GM18511 (cell line): ENCODE data around the gene MPPED1.

Experiments
- ATAC-seq: cut with Tn5 transposase; IDR thresholded peaks from one replicate; pipeline ENCODE4 v1.9.1; 2021; ENCODE audit warnings: mild to moderate bottlenecking, moderate library complexity; ENCODE audit not compliant: unreplicated experiment

MPPED1 gene

DNA sequence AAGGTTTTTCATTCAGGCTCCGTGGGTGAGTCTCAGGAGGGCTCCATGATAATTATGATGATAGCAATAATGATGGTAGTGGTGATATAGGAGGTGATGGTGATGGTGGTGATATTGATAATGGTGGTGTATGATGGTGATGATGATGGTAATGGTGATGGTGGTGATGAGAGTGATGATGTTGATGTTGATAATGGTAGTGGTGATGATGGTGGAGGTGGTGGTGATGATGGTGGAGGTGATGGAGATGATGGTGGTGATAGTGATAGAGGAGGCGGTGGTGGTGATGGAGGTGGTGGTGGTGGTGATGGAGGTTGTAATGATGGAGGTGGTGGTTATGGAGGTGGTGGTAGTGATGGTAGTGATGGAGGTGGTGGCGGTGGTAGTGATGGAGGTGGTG, 79.4 kb downstream of the MPPED1 start:
- ATAC-seq, result no peak

DNA sequence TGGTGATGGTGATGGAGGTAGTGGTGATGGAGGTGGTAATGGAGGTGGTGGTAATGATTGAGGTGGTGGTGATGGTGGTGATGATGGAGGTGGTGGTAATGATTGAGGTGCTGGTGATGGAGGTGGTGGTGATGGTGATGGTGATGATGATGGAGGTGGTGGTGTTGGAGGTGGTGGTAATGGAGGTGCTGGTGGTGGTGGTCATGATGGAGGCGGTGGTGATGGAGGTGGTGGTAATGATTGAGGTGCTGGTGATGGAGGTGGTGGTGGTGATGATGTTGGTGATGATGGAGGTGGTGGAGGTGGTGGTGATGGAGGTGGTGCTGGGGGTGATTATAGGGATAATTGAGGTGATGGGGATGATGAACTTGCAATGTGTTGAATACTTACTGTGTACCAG, 79.9 kb downstream of the MPPED1 start:
- ATAC-seq, result no peak

DNA sequence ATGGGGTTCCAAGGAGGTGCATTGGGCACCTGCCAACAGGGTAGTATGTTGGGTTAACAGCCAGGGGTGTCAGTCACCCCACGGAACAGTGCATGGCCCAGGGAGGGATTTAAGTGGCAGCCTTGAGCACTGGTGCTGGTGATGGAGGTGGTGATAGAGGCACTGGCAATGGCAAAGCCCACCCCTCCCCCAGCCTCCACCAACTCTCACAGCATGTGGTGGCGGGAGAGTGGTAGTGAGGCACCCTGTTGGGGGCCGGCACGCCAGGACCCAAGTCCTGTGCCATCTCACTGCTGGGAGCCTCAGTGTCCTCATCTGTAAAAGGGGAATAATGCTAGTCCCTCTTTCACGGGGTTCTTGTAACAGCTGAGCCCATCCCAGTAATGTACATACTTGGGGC, 81.5 kb downstream of the MPPED1 start:
- no peak for ATAC-seq

DNA sequence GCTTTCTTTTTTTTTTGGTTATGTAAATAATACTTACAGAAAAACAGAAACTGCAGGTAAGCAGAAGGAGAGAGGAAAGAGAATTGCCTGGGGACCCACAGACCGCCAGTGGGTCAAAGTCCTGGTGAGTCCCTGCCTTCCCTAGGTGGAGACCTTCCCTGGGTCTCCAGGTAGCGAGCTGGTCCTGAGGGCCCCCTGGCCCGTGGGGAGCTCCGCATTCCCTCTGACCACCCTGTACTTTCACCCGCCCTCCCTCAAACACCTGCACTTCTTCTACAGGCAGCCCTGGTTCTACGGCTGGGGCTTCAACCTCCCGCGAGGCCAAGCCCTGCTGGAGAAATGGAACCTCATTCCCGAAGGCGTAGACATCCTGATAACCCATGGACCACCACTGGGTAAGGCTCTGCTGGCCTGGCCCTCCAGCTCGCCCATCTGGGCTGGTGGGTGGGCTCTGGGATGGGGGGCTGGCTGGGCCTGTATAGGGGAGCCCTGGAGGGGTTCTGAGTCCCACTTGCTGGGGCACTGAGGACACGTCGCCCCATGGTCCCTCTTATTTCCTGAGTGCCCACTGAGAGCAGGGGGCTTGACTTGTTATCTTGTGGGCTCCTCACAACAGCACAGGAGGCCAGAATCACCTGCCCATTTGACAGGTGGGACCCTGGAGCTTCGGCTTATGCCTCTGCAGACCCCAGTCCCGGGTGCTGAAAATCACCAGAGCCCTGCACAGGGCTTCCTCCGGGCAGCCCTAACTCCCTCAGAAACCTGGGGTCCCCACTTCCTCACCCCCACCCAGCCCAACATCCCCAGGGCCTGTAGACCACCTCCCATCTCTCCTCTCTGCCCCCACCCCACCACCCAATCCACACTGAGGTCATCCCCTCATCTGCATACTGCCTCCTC, 86.4 kb downstream of the MPPED1 start:
- ATAC-seq, result no peak

DNA sequence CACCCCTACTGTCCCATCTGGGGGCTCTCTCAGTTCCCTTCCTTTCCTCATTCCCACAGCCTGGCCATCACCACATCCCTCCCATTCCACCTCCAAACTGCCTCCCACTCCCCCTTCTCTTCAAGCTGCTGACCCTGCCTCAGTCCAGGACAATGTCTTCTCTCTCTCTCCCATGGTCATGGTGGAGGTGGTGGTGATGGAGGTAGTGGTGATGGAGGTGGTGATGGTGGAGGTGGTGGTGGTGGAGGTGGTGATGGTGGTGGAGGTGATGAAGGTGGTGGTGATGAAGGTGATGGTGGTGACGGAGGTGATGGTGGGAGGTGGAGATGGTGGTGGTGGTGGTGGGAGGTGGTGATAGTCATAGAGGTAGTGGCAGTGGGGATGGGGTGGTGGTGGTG, 87.0 kb downstream of the MPPED1 start:
- no peak for ATAC-seq

DNA sequence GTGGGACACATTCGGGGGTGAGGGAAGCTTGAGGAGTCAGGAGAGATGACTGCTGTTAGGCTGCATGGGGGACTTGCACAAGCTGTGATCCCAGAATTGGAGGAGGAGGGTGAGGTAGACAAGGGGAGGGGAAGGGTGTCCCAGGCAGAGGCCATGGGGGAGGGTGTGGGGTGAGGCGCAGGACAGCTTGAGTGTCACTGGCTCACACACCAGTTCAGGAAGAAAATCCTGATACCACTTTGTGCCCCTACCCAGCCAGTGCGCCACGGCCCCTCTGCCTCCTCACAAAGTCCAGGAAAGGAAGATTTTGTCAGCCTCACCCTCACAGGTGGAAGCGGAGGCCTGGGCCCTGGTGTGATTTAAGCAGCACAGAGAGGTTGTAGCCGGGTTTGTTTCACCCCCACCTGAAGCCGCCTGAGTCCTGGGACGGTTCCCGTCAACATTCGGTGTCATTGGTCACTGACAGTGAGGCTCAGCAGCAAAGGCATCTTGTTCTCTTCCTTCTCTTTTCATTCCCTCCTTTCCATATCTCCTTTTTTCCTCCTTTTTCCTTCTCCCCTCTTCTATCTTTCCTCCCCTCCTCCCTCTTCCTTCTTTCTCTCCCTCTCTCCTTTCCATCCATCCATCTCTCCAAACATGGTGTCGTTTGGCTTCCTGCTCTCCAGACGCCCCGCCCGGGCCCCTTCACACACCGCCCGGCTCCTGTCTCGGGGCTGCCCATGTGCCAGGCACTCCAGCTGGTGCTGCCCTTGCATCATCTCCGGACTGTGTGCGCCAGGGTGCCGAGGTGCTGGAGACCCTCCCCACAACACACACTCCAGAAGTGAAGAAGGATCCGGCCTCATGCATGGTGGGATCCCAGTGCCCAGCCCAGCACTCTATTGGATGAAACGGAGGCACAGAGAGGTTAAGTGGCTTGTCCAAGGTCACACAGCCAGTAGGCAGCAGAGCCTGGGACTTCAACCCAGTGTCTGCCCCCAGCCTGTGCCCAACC, 89.3 kb downstream of the MPPED1 start:
- ATAC-seq, result no peak

DNA sequence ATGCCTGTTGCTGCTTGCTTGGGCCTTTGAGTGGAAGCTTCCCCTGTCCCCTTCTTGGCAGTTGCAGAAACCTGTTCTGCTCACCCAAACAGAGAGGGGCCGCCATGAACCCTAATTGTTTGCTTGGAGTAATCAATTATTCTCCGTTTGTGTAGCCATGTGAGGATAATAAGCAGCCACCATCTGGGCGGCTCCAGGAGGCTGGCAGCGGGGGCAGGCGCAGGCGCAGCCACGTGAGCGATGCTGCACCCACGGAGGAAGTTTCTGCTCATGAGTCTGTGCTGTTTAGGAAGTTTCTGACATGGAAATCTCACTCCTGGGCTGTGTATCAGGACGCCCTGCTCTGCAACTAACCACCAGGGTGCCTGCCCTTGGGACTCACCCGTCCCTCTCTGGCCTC, 90.1 kb downstream of the MPPED1 start:
- ATAC-seq, result no peak

DNA sequence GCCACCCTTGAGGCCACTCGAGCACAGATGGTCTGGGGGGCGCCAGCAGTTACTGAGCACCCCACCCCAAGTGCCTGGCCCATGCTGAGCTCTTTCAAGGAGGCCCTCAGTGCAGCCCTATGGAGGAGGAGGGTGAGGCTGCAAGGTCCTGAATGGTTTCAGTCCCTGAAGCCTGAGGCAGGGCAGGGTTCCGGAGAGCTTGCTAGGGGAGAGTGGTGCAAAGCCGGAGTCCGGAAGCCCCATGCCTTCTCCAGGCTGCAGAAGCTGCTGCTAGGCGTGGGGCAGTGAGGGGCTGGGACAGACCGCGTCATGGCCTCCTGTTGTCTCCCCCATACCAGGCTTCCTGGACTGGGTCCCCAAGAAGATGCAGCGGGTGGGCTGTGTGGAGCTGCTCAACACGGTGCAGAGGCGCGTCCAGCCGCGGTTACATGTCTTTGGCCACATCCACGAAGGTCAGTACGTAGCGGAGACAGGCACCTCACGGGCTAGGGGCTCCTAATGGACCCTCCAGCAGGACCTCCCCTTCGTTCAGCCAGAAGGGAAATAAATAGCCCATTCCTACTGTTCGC, 90.6 kb downstream of the MPPED1 start:
- ATAC-seq, result no peak

DNA sequence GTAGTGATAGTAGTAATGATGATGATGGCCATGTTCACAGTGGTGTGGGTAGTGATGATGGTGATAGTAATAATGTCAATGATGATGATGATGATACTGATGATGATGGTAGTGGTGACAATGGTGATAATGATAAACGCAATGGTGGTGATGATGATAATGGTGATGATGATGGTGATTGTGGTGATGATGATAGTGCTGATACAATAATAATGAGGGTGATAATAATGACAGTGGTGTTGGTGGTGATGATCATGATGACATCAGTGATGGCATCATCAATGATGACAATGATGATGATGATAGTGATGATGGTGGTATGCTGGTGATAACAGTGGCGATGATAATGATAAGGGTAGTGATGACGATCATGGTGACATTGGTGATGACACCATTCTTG, 92.3 kb downstream of the MPPED1 start:
- no peak for ATAC-seq

DNA sequence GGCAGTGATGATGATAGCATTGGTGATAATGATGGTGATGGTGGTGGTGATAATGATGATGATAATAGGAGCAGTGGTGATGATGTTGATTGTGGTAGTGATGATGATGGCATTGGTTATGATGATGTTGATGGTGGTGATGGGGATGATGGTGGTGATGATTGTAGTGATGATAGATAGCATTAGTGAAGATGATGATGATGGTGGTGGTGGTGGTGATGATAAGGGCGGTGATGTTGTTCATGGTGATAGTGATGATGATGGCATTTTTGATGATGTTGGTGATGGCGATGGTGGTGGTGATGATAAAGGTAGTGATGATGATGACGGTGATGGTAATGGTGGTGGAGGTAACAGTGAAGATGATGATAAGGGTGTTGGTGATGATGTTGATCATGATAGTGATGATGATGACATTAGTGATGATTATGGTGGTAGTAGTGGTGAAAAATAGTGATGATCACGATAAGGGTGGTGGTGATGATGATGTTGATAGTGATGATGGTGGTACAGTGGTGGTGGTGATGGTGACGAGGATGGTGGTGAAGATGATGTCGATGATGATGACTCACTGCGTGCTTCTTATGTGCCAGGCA, 93.0 kb downstream of the MPPED1 start:
- no peak for ATAC-seq

DNA sequence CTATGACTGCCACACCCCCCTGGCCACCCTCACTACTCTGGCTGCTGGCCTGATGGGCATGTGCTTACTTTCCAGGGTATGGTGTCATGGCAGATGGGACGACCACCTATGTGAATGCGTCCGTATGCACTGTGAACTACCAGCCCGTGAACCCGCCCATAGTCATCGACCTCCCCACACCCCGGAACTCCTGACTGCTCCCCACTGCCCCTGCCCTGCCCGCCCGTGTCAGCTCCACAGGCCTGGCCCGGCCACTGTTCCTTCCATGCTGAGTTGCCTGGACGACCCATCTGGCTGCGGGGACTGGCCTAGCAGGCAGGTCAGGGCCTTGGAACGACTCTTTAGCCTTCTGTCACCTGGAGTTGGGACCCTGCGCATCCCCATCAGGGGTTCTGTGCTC, 93.6 kb downstream of the MPPED1 start:
- ATAC-seq, result no peak

DNA sequence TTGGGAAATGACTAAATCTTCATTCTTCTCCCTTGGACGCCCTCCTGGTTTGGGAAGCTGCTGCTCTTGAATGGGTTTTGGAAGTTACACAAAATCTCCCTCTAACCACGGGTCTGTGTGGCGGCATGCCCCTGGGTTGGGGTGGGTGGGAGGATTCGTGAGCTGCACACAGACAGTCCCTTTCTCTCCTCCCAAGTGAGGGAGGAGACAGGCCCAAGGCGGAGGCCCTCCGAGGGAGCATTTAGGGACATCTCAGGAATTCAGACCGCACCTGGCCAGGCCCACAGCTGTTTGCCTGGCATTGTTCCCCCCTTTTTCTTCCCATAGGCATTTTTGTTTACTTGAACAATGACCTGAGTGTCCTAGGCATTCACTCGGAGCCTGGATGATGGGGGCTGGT, 94.1 kb downstream of the MPPED1 start:
- no peak for ATAC-seq

DNA sequence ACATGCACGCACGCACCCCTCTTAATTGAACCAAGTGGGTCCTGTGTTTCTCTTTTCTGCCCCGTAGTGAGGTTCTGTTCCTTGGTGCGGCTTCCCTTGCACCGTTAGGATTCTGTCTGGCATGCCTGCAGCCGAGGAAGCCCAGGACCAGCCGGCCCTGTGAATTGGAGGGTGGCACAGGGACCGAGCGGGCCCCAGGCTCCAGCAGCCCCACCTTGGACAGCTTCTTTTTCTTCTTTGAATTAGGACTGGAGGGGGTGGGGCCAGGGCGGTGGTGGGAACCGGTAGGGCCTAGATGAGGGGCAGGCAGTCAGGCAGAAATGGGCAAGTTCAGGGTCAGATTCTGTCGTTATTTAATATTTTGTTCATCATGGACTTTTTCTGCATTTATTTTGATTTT, 94.7 kb downstream of the MPPED1 start:
- ATAC-seq, result no peak

DNA sequence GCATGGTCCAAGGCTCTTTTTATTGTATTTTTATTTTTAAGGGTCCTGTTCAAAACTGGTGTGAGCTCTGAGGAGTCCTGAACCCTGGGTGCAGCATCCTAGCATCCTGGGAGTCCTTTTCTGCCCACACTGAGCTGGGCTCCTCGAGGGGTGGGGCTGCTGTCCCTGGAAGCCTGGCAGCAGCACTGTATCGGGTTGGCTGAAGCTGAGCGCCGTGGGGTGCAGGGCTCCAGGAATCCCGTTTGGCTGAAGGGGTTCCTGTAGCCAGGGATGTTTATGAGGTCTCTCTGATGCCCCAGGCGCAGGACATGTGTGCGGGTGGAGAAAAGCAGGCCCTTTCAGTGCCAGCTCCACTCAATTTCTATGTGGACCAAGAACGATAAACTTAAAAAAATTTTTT, 95.4 kb downstream of the MPPED1 start:
- ATAC-seq, result no peak

DNA sequence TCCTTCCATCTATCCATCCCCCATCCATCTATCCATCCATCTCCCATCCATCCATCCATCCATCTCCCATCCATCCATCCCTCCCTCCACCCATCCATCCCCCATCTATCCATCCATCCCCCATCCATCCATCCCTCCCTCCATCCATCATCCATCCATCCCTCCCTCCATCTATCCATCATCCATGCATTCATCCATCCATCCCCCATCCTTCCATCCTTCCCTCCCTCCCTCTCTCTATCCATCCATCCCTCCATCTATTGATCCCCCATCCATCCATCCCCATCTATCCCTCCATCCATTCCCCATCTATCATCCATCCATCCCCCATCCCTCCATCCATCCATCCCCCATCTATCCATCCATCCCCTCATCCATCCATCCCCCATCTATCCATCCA, 96.7 kb downstream of the MPPED1 start:
- ATAC-seq, result no peak

DNA sequence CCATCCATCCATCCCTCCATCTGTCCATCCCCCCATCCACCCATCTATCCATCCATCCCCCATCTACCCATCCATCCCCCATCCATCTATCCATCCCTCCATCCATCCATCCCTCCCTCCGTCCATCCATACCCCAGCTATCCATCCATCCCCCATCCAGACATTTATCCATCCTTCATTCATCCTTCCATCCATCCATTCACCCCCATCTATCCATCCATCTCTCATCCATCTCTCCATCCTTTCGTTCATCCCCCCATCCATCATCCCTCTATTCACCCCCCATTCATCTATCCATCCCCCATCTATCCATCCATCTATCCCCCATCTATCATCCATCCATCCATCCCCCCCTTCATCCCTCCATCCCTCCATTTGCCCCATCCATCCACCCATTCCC, 97.5 kb downstream of the MPPED1 start:
- no peak for ATAC-seq

DNA sequence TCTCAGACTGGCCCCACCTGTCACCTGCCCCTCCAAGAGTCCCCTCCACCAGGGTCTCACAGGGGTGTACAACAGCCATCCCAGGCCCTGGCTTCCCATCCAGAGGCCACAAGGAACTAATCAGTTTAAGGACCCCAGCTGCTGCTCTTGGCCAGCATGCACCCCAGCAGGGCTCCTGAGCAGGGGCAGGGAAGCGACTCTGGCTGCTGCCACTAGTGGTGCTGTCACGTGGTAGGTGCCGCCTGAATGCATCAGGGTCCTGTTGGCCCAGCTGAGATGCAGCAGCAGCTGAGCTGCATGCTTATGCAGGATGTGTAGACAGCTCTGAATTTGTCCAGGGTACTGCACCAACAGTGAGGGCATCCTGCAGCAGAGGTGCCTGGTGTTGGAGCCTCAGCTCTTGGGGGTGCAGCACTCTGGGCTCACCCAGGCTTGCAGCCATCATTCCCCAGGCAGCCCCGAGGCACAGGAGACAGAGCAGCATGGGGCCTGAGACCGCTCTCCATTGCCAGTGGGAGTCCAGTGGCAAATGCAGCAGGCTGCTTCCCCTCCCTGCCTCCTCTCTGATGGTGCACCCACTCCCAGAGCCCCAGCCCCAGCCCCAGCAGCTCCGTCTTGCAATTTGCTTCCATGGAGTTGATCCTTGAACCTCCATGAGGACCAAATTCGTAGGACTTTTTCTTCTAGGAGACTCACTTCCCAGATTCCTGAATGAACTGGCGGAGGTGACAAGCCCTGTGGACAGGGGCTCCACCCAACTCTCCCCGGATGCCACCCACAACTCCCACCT, 98.7 kb downstream of the MPPED1 start:
- no peak for ATAC-seq

DNA sequence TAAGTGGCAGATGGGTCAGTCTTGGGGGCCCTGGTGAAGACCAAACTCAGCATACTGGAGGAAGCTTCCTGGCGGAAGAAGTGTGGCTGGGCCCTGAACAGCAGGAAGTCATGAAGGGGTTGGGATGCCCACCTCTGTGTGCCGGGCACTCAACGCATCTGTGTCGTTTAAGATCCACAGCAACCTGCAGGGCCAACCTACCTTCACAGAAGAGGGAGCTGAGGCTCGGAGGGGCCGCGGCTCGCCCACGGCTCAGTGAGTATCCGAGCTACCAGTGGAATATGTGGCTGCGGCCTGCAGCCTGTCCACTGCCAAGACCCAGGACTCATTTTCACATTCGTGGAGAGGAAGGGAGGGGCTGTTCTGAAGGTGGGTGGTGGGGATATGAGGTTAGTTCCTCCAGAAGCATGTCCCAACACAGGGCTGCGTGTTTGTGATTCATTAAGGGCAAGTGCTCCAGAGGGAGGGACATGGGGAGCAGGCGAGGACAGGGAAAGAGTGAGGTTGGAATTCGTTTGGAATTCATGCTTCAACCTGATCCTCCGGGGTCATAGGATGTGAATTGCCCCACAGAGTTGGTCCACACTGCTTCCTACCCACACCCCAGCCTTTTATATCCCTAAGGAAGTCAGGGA, 99.6 kb downstream of the MPPED1 start:
- ATAC-seq, result no peak

DNA sequence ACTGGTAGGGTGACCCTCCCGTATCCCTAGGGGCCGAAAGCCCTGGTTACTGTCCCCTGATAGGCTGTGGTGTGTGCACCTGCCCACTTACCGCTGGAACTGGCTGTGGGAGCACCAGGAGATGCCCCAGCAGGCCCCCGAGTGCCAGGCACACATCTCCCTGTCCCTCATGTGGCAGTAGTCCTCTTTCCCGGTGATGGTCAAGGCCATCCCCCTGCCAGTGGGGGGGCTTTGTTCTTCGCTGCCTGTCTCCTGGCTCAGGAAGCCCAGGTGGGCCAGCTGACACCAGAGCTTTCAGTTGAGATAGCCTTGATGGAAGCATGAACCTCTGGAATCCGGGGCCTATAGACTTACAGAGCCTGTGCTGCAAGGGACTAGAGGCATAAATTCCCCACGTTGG, 100.5 kb downstream of the MPPED1 start:
- no peak for ATAC-seq
